Body of pancreas (tissue), 4 donors: ENCODE results near the gene FAM9B.

ENCODE experiments used
- CTCF ChIP-seq, 7 experiments: fragments of 450-650 bp in 4 of 7; fragments of 200-600 bp in 3 of 7; sonication (generic) in 3 of 7; IDR thresholded peaks; one replicate each; pipeline ENCODE4 v1.5.1; 2016 to 2019; ENCODE audit warnings: antibody characterized with exemption in 7 of 7
- POLR2A ChIP-seq, 3 donors: fragments of 450-650 bp; IDR thresholded peaks; one replicate each; pipeline ENCODE4 v1.6.1; 2016; ENCODE audit warnings: antibody characterized with exemption in 3 of 3, mild to moderate bottlenecking in 2 of 3

DNA sequence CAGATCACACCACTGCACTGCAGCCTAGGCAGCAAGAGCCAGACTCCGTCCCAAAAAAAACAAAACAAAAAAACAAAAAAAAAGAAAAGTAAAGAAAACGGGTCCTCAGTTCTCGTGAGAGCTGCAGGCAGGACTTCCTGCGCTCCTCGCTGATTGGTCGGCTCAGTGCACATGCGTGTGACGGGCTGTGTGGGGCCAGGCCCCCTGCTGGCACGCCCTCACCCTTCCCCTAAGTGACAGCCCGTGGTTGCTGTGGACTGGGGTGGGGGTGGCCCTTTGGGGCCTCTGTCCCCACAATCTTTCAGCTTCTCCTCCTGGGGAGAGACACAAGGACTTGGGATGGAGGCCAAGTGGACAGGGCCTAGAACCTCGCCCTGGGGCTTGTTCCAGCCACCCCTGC is at the start of gene FAM9B:
- TF ChIP-seq CTCF (IDR thresholded peaks at IDR 0.05) (no peak), POLR2A (IDR thresholded peaks at IDR 0.05) (no peak)
